GM23338 (cell line): Measurements from ENCODE around the gene RAB9A. TPM values are rescaled to one million over a fixed set of nuclear protein-coding genes. Genes with fewer than 3 reads are reported as not detected.

Source experiments
- ATAC-seq: fragments of 200-7000 bp; cut with Tn5 transposase; 3 replicates; pipeline ENCODE4 v1.9.1; 2020
- DNase-seq: peaks from one replicate; pipeline ENCODE4 v3.0.0-alpha.2; 2015; ENCODE audit warnings: low spot score
- H2AFZ ChIP-seq: fragments of 200-600 bp; sonication (generic); 2 replicates; pipeline ENCODE4 v1.8.0; 2016; ENCODE audit warnings: antibody characterized with exemption, mild to moderate bottlenecking, moderate library complexity
- H3F3A ChIP-seq: fragments of 200-600 bp; sonication (generic); replicated peaks from 2 replicates; pipeline ENCODE4 v1.8.0; 2017; ENCODE audit warnings: antibody characterized with exemption, mixed run types, low read depth
- H3K27ac ChIP-seq: fragments of 200-600 bp; sonication (generic); 2 replicates; pipeline ENCODE4 v1.6.1; 2016; ENCODE audit warnings: low read depth
- H3K27me3 ChIP-seq: fragments of 200-600 bp; sonication (generic); 2 replicates; pipeline ENCODE4 v1.8.0; 2016; ENCODE audit warnings: mild to moderate bottlenecking, mixed run types, moderate library complexity; ENCODE audit not compliant: insufficient read depth
- H3K36me3 ChIP-seq: fragments of 200-600 bp; sonication (generic); 2 replicates; pipeline ENCODE4 v1.8.0; 2016; ENCODE audit warnings: mild to moderate bottlenecking; ENCODE audit not compliant: insufficient read depth
- H3K4me1 ChIP-seq: fragments of 200-600 bp; sonication (generic); 2 replicates; pipeline ENCODE4 v1.8.0; 2016; ENCODE audit warnings: mild to moderate bottlenecking, moderate library complexity; ENCODE audit not compliant: insufficient read depth
- H3K4me2 ChIP-seq: fragments of 200-600 bp; sonication (generic); 2 replicates; pipeline ENCODE4 v1.7.1; 2017; ENCODE audit warnings: mixed run types
- H3K4me3 ChIP-seq: fragments of 200-600 bp; sonication (generic); 2 replicates; pipeline ENCODE4 v1.6.1; 2016; ENCODE audit warnings: mixed run types
- H3K79me2 ChIP-seq: fragments of 200-600 bp; sonication (generic); replicated peaks from 2 replicates; pipeline ENCODE4 v1.8.0; 2017; ENCODE audit warnings: mild to moderate bottlenecking; ENCODE audit not compliant: insufficient read depth
- H3K9me2 ChIP-seq: fragments of 200-600 bp; sonication (generic); 2 replicates; pipeline ENCODE4 v1.8.0; 2017; ENCODE audit not compliant: insufficient read depth
- H4K20me1 ChIP-seq: fragments of 200-600 bp; sonication (generic); replicated peaks from 2 replicates; pipeline ENCODE4 v1.8.0; 2017; ENCODE audit warnings: mild to moderate bottlenecking; ENCODE audit not compliant: insufficient read depth
- H3K27ac Mint-ChIP-seq: 2 replicates; pipeline ENCODE4 v1.8.0; 2020; ENCODE audit warnings: inconsistent platforms, mild to moderate bottlenecking, moderate library complexity, mixed read lengths
- H3K27me3 Mint-ChIP-seq: 3 replicates; pipeline ENCODE4 v1.8.0; 2022; ENCODE audit warnings: low read depth, mild to moderate bottlenecking, moderate library complexity, mixed read lengths, inconsistent platforms; ENCODE audit not compliant: insufficient read depth, poor library complexity
- H3K36me3 Mint-ChIP-seq: 3 replicates; pipeline ENCODE4 v1.8.0; 2021; ENCODE audit warnings: low read depth, mild to moderate bottlenecking, inconsistent platforms, moderate library complexity, mixed read lengths
- H3K4me1 Mint-ChIP-seq: 3 replicates; pipeline ENCODE4 v1.8.0; 2020; ENCODE audit warnings: mild to moderate bottlenecking, inconsistent platforms, mixed read lengths
- H3K4me3 Mint-ChIP-seq: 3 replicates; pipeline ENCODE4 v1.8.0; 2021; ENCODE audit warnings: moderate library complexity, mild to moderate bottlenecking, inconsistent platforms, mixed read lengths
- H3K9me3 Mint-ChIP-seq: 3 replicates; pipeline ENCODE4 v1.8.0; 2020; ENCODE audit warnings: moderate library complexity, mild to moderate bottlenecking, inconsistent platforms, mixed read lengths
- JUNB ChIP-seq: IDR thresholded peaks from one replicate; pipeline ENCODE4 v1.6.1; 2016; ENCODE audit warnings: antibody characterized with exemption; ENCODE audit not compliant: unreplicated experiment
- STAT1 ChIP-seq: IDR thresholded peaks from one replicate; pipeline ENCODE4 v1.6.1; 2016; ENCODE audit warnings: antibody characterized with exemption; ENCODE audit not compliant: unreplicated experiment
- polyA plus RNA-seq: library from polyadenylated mRNA; unstranded; fragments of >200 nt; fragmentation: Nextera tagmentation; extraction: Ambion mirVana; gene quantifications from 2 replicates; pipeline ENCODE4 v1.2.1, GENCODE V29; 2016
- total RNA-seq: library from RNA; depleted of rRNA; stranded (reverse); fragments of >200 nt; shearing (Covaris generic); gene quantifications from 2 replicates; pipeline ENCODE4 v1.2.3, GENCODE V29; 2014
- TF ChIP-seq, protein P1 (sequence below), 2 experiments: fragments of 200-600 bp in 1 of 2; sonication (generic) in 1 of 2; conservative IDR thresholded peaks; 2 replicates each; pipeline versions ENCODE4 v1.5.1 to v1.6.1; 2016 to 2017; ENCODE audit warnings: antibody characterized with exemption in 2 of 2, low read depth in 2 of 2, mild to moderate bottlenecking in 2 of 2, moderate library complexity in 1 of 2
- TF ChIP-seq, protein P2 (sequence below): fragments of 250-450 bp; sonication (Bioruptor Pico); IDR thresholded peaks from 2 replicates; pipeline ENCODE4 v1.5.0; 2020; ENCODE audit warnings: mild to moderate bottlenecking, moderate library complexity

RAB9A gene
- total and polyA plus RNA-seq, 2 experiments from 2014 or later, result 43.3 to 45.1 TPM

DNA sequence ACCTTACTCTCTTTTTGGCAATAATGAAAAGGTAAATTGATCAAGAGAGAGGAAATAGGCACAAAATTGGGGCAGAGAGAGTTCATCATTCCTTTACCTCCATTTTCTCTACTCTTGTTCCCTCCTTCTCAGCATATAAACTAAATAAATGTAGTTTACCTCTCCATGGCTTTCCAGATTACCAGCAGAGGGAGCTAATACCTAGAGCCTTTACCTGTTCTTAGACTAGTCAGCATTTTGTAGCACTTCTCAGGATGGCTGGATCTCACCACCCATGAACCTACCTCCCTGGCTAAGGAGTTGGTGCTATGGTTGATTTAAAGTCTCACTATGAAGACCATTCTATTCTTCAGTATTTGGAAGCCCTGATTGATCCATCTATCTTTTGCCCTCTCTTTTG, 61.3 kb downstream of the RAB9A start:
- Histone ChIP-seq H3K79me2 (no peaks in the 10 kb centered on the region), H4K20me1 (no peaks in the 10 kb centered on the region), H3F3A (no peaks in the 10 kb centered on the region), H2AFZ (no peak overlapping the region), H3K27ac (no peak overlapping the region), H3K9me2 (no peaks in the 10 kb centered on the region), H3K36me3 (0 out of 2 replicates have a peak, but pooled peaks cover 7% of the 10 kb centered on the region), H3K4me1 (no peaks in the 10 kb centered on the region), H3K27me3 (no peaks in the 10 kb centered on the region), H3K4me3 (no peak overlapping the region), H3K4me2 (no peak overlapping the region)
- Mint-ChIP-seq H3K27me3 (no peaks in the 10 kb centered on the region), H3K4me1 (no peaks in the 10 kb centered on the region), H3K27ac (no peak overlapping the region; the same call in 1 of the 2 replicates), H3K36me3 (peaks cover 64% of the 10 kb centered on the region), H3K9me3 (no peaks in the 10 kb centered on the region), H3K4me3 (no peak overlapping the region)
- TF ChIP-seq JUNB (no peak), STAT1 (no peak)
- TF ChIP-seq, protein P1, sequence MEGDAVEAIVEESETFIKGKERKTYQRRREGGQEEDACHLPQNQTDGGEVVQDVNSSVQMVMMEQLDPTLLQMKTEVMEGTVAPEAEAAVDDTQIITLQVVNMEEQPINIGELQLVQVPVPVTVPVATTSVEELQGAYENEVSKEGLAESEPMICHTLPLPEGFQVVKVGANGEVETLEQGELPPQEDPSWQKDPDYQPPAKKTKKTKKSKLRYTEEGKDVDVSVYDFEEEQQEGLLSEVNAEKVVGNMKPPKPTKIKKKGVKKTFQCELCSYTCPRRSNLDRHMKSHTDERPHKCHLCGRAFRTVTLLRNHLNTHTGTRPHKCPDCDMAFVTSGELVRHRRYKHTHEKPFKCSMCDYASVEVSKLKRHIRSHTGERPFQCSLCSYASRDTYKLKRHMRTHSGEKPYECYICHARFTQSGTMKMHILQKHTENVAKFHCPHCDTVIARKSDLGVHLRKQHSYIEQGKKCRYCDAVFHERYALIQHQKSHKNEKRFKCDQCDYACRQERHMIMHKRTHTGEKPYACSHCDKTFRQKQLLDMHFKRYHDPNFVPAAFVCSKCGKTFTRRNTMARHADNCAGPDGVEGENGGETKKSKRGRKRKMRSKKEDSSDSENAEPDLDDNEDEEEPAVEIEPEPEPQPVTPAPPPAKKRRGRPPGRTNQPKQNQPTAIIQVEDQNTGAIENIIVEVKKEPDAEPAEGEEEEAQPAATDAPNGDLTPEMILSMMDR (conservative IDR thresholded peaks at IDR 0.05; ENCODE audit: low read depth in 2 of 2), result peak; percentile 60 to 64
- TF ChIP-seq, protein P2, sequence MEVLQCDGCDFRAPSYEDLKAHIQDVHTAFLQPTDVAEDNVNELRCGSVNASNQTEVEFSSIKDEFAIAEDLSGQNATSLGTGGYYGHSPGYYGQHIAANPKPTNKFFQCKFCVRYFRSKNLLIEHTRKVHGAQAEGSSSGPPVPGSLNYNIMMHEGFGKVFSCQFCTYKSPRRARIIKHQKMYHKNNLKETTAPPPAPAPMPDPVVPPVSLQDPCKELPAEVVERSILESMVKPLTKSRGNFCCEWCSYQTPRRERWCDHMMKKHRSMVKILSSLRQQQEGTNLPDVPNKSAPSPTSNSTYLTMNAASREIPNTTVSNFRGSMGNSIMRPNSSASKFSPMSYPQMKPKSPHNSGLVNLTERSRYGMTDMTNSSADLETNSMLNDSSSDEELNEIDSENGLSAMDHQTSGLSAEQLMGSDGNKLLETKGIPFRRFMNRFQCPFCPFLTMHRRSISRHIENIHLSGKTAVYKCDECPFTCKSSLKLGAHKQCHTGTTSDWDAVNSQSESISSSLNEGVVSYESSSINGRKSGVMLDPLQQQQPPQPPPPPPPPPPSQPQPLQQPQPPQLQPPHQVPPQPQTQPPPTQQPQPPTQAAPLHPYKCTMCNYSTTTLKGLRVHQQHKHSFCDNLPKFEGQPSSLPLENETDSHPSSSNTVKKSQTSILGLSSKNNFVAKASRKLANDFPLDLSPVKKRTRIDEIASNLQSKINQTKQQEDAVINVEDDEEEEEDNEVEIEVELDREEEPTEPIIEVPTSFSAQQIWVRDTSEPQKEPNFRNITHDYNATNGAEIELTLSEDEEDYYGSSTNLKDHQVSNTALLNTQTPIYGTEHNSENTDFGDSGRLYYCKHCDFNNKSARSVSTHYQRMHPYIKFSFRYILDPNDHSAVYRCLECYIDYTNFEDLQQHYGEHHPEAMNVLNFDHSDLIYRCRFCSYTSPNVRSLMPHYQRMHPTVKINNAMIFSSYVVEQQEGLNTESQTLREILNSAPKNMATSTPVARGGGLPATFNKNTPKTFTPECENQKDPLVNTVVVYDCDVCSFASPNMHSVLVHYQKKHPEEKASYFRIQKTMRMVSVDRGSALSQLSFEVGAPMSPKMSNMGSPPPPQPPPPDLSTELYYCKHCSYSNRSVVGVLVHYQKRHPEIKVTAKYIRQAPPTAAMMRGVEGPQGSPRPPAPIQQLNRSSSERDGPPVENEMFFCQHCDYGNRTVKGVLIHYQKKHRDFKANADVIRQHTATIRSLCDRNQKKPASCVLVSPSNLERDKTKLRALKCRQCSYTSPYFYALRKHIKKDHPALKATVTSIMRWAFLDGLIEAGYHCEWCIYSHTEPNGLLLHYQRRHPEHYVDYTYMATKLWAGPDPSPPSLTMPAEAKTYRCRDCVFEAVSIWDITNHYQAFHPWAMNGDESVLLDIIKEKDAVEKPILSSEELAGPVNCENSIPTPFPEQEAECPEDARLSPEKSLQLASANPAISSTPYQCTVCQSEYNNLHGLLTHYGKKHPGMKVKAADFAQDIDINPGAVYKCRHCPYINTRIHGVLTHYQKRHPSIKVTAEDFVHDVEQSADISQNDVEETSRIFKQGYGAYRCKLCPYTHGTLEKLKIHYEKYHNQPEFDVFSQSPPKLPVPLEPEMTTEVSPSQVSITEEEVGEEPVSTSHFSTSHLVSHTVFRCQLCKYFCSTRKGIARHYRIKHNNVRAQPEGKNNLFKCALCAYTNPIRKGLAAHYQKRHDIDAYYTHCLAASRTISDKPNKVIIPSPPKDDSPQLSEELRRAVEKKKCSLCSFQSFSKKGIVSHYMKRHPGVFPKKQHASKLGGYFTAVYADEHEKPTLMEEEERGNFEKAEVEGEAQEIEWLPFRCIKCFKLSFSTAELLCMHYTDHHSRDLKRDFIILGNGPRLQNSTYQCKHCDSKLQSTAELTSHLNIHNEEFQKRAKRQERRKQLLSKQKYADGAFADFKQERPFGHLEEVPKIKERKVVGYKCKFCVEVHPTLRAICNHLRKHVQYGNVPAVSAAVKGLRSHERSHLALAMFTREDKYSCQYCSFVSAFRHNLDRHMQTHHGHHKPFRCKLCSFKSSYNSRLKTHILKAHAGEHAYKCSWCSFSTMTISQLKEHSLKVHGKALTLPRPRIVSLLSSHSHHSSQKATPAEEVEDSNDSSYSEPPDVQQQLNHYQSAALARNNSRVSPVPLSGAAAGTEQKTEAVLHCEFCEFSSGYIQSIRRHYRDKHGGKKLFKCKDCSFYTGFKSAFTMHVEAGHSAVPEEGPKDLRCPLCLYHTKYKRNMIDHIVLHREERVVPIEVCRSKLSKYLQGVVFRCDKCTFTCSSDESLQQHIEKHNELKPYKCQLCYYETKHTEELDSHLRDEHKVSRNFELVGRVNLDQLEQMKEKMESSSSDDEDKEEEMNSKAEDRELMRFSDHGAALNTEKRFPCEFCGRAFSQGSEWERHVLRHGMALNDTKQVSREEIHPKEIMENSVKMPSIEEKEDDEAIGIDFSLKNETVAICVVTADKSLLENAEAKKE, result no peak
- DNase-seq (peak; percentile 60), ATAC-seq (peak; percentile 65)

DNA sequence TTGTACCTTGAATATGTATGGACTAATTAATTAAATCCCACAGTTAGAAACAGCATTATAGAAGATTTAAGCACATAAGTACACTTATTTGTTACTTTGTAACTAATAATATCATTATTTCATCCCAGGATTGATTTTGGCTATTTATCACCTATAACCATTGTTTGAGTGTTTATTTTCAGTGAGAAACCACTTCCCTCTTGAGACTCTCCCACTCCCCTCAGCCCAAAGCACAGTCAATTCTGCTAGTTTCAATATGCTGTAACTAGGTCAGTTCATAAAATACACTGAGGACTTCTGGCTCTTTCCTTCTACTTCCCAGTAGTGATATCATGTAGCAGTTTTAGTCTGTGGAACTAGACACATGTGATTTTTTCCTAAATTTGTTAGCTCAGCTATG, 61.9 kb downstream of the RAB9A start:
- Mint-ChIP-seq H3K36me3 (peaks cover 58% of the 10 kb centered on the region), H3K9me3 (no peaks in the 10 kb centered on the region), H3K4me1 (no peaks in the 10 kb centered on the region), H3K27me3 (no peaks in the 10 kb centered on the region), H3K4me3 (no peak overlapping the region), H3K27ac (no peak overlapping the region)
- no peak overlapping the region for H2AFZ ChIP-seq
- no peaks in the 10 kb centered on the region for H3K79me2 ChIP-seq
- DNase-seq (no peak), ATAC-seq (no peak)
- 0 out of 2 replicates have a peak, but pooled peaks cover 7% of the 10 kb centered on the region for H3K36me3 ChIP-seq
- no peaks in the 10 kb centered on the region for H3K9me2 ChIP-seq
- H4K20me1 ChIP-seq, result no peaks in the 10 kb centered on the region
- H3K27ac ChIP-seq, result no peak overlapping the region
- no peak overlapping the region for H3K4me3 ChIP-seq
- no peaks in the 10 kb centered on the region for H3K27me3 ChIP-seq
- H3K4me1 ChIP-seq, result no peaks in the 10 kb centered on the region
- no peak overlapping the region for H3K4me2 ChIP-seq
- no peaks in the 10 kb centered on the region for H3F3A ChIP-seq
- TF ChIP-seq, protein P2, result no peak
- TF ChIP-seq STAT1, result no peak
